T-helper 2 cell treated with Interferon-gamma antibody and Interleukin-4, amounts not matched to agents 5 μg/mL and 100 μg/mL, for 36 hours (primary cell): ENCODE measurements around the gene TMEM38B.
"Not testable (repeated sequence)": the region's sequence is repeated elsewhere in the genome, so short reads cannot be mapped to it uniquely, and the experiment has no call there.

ENCODE experiments used
- DNase-seq: peaks from one replicate; pipeline ENCODE4 v3.0.0; 2021; ENCODE audit warnings: low spot score
- H3K27ac Mint-ChIP-seq: one replicate; pipeline ENCODE4 v1.8.0; 2021; ENCODE audit warnings: mild to moderate bottlenecking, mixed read lengths
- H3K27me3 Mint-ChIP-seq: one replicate; pipeline ENCODE4 v1.8.0; 2021; ENCODE audit warnings: low read depth, mixed read lengths
- H3K36me3 Mint-ChIP-seq: one replicate; pipeline ENCODE4 v1.8.0; 2021; ENCODE audit warnings: low read depth, mixed read lengths
- H3K4me1 Mint-ChIP-seq: one replicate; pipeline ENCODE4 v1.8.0; 2021; ENCODE audit warnings: low read depth, mixed read lengths
- H3K4me3 Mint-ChIP-seq: one replicate; pipeline ENCODE4 v1.8.0; 2022; ENCODE audit warnings: mild to moderate bottlenecking, moderate library complexity, mixed read lengths
- H3K9me3 Mint-ChIP-seq: one replicate; pipeline ENCODE4 v1.8.0; 2021; ENCODE audit warnings: mixed read lengths

TMEM38B gene

DNA sequence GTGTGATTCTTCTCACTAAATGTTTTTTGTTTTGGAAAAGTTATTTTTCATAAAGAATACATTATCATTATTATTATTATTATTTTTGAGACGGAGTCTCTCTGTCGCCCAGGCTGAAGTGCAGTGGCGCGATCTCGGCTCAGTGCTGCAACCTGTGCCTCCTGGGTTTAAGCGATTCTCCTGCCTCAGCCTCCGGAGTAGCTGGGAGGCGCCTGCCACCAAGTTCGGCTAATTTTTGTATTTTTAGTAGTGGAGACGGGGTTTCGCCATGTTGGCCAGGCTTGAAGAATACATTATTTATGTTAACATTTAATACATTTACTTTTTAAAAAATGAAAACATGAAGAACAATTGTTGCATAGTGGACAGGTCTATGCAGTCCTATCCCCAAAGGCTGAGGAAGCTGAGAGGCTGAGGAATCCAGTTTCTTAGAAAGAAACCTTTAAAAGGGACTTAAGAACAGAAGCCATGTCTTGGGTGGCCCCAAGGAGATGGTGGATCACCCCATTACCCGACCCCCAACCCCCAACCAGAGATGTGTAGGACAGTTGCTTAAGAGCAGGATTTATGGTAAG, 2.0 kb downstream of the TMEM38B start:
- Mint-ChIP-seq H3K27ac (no peak overlapping the region), H3K4me1 (peaks cover 22% of the 10 kb centered on the region), H3K4me3 (no peak overlapping the region)

DNA sequence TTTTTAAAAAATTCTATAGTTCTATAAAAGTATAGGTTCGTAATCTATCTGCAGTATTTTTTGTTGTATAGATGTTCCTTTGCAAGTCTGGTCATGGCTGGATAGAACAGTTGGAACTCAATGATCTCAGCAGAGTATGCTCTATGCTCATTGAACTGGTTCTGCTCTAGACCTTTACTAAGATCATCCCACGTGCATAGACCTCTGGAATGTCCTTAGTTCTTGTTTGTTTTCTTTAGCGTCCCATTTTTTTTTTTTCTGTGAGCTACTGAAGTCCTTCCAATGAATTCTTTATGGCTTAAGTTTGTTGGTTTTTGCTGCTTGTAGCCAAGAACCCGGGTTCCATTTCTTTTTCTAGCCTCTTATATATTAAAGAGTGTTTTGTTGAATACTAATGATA, 3.5 kb downstream of the TMEM38B start:
- H3K27ac Mint-ChIP-seq = no peak overlapping the region
- H3K4me1 Mint-ChIP-seq = peaks cover 22% of the 10 kb centered on the region
- DNase-seq = no peak
- no peak overlapping the region for H3K4me3 Mint-ChIP-seq
- peaks cover 8% of the 10 kb centered on the region for H3K27me3 Mint-ChIP-seq
- H3K9me3 Mint-ChIP-seq = no peaks in the 10 kb centered on the region
- H3K36me3 Mint-ChIP-seq = no peaks in the 10 kb centered on the region

More for the DNA sequence above, 2.0 kb downstream of the TMEM38B start:
- no peaks in the 10 kb centered on the region for H3K36me3 Mint-ChIP-seq
- no peaks in the 10 kb centered on the region for H3K9me3 Mint-ChIP-seq
- peaks cover 14% of the 10 kb centered on the region for H3K27me3 Mint-ChIP-seq
- no peak for DNase-seq

DNA sequence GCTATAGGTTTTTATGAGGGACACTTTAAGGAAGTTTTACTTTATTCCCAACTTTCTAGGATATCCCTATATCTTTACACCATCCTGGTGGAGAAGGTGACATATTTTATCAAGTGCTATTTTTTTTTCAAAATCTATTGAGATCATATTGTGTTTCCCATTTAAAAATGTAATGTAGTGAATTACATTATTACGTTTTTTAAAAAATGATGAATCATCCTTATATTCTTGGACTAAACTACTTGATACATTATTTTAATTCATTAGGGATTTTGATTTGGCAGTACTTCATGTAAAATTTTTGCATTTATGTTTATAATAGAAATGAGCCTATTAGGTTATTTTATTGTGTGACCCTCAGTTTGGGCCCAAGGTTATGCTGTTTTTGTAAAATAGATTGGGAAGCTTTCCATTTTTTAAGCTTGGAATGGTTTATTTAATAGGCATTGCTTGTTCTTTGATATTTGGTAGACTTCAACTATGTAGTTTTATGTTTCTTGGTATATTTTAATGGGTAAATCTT, 4.1 kb downstream of the TMEM38B start:
- Mint-ChIP-seq H3K4me1 (peaks cover 21% of the 10 kb centered on the region), H3K27me3 (peaks cover 6% of the 10 kb centered on the region), H3K36me3 (no peaks in the 10 kb centered on the region), H3K27ac (no peak overlapping the region), H3K4me3 (no peak overlapping the region), H3K9me3 (no peaks in the 10 kb centered on the region)
- no peak for DNase-seq

DNA sequence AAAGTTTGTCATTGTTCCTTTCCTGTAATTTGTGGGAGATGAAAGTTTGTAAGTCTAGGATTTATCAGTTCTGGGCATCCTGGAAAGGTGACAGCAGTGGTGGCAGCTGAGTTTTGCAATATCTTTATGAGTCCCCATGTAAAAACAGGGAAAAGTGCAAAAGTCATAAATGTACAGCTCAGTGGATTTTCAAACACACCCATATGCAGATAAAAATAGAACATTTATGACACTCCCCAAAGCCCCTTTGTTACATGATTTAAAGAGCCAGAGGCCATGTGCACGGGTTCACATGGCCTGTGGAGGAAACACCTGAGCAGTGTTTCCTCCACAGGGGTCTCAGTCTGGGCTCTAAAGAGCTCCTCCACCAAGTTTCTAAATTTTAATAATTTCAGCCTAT, 6.3 kb downstream of the TMEM38B start:
- H3K36me3 Mint-ChIP-seq = no peaks in the 10 kb centered on the region
- no peaks in the 10 kb centered on the region for H3K27me3 Mint-ChIP-seq
- no peak for DNase-seq
- peaks cover 7% of the 10 kb centered on the region for H3K4me1 Mint-ChIP-seq
- H3K4me3 Mint-ChIP-seq = no peak overlapping the region
- H3K27ac Mint-ChIP-seq = no peak overlapping the region
- no peaks in the 10 kb centered on the region for H3K9me3 Mint-ChIP-seq

DNA sequence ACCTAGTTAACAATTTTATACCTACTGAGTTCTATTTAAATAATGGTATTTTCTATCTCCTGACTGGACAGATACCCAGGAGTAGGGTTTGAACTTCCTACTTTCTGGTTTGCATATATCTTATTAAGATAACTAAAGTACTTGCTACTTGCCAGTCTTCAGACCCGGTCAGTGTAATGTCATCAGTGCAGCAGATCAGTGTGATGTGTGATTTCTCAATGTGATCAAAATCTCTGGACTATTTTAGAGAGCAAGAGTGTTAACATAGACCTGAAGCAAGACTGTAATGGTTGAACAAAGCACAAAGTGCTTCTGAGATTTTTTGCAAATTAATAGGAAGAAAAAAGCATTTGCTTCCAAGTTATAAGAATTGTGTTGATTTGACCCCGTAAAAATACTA, 6.8 kb downstream of the TMEM38B start:
- H3K9me3 Mint-ChIP-seq = no peaks in the 10 kb centered on the region
- H3K4me1 Mint-ChIP-seq = peaks cover 5% of the 10 kb centered on the region
- peaks cover 1% of the 10 kb centered on the region for H3K36me3 Mint-ChIP-seq
- DNase-seq = no peak
- H3K27ac Mint-ChIP-seq = no peak overlapping the region
- H3K27me3 Mint-ChIP-seq = no peaks in the 10 kb centered on the region
- H3K4me3 Mint-ChIP-seq = no peak overlapping the region

DNA sequence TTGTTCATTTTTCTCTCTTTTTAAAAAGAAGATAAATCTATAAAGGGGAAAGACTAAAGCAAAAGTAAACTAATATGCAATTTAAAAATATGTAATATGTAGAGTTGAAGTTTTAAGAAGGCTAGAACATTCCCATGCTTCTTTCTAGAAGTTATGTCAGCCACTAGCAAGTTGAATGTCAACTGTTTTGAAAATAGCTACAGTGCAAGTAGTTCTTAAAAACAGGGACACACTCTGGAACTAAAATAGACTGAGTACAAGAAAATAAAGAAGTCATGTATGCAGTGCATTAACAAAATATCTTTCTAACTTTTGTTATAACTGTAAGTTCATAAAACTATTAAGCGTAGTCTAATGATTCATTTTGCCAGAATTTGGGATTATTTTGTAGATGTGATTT, 7.9 kb downstream of the TMEM38B start:
- H3K27ac Mint-ChIP-seq = no peak overlapping the region
- no peaks in the 10 kb centered on the region for H3K27me3 Mint-ChIP-seq
- DNase-seq = no peak
- H3K4me3 Mint-ChIP-seq = no peak overlapping the region
- peaks cover 3% of the 10 kb centered on the region for H3K36me3 Mint-ChIP-seq
- H3K9me3 Mint-ChIP-seq = no peaks in the 10 kb centered on the region
- peaks cover 4% of the 10 kb centered on the region for H3K4me1 Mint-ChIP-seq

DNA sequence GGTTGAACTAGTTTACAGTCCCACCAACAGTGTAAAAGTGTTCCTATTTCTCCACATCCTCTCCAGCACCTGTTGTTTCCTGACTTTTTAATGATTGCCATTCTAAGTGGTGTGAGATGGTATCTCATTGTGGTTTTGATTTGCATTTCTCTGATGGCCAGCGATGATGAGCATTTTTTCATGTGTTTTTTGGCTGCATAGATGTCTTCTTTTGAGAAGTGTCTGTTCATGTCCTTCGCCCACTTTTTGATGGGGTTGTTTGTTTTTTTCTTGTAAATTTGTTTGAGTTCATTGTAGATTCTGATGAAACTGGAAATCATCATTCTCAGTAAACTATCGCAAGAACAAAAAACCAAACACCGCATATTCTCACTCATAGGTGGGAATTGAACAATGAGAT, 9.3 kb downstream of the TMEM38B start:
- H3K4me1 Mint-ChIP-seq, H3K4me3 Mint-ChIP-seq, H3K36me3 Mint-ChIP-seq, DNase-seq, H3K27me3 Mint-ChIP-seq, H3K9me3 Mint-ChIP-seq, H3K27ac Mint-ChIP-seq: not testable (repeated sequence)

DNA sequence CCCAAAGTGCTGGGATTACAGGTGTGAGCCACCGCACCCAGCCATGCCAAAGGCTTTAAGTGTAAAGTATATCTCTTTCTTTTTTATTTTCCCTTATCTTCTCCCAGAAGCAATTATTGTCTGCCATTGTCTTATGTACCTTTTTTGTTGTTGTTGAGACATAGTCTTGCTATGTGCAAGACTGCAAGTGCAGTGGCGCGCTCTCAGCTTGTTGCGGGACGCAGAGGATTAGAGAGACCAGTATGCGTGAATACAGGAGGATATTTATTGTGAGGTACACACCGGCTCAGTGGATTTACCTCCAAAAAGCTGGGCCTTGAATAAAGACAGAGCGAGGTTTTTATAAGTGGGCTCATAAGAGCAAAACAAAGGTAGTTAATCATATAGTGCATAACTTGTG, 11.8 kb downstream of the TMEM38B start:
- Mint-ChIP-seq H3K9me3 (no peaks in the 10 kb centered on the region), H3K27ac (no peak overlapping the region), H3K36me3 (peaks cover 3% of the 10 kb centered on the region), H3K4me3 (no peak overlapping the region), H3K27me3 (no peaks in the 10 kb centered on the region), H3K4me1 (peaks cover 3% of the 10 kb centered on the region)
- no peak for DNase-seq

DNA sequence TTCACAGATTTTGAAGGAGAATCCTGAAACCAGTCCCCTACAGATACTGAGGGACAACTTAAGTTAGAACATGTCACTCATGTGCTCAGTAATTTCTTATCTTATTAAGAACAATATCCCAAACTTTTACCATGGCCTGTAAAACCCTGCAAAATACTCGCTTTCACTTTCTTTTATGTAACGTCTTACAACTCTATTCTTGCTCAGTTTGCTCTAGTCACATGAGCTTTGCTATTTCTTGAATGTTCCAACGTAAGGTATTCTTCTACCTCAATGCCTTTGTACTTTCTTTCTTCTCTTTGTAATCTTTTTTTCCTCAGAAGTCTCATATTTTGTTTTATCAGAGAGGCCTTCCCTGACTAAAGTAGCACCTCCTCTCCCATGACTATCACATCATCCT, 14.1 kb downstream of the TMEM38B start:
- H3K27ac Mint-ChIP-seq = peak overlapping the region; percentile 68
- H3K4me1 Mint-ChIP-seq = peaks cover 3% of the 10 kb centered on the region
- H3K27me3 Mint-ChIP-seq = no peaks in the 10 kb centered on the region
- H3K9me3 Mint-ChIP-seq = no peaks in the 10 kb centered on the region
- H3K4me3 Mint-ChIP-seq = peak overlapping the region; percentile 67
- peaks cover 3% of the 10 kb centered on the region for H3K36me3 Mint-ChIP-seq
- no peak for DNase-seq

DNA sequence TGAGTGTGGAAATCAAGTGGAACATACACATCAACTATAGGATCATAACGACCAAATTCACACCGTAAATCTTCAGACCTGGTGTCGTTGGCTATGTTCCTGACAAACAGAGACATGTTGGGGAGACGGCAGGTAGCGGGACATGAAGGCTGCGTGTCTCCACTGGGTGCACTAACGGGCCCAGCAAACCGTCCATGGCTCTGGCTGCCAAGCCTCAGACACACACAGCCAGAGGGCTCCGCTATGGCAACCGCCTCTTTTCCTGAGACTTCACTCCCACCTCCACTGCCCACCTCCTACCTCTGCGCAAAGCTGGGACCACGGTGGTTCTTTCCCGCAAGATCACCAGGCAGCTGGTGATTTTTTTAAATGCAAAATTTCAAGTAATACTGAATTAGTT, 16.3 kb downstream of the TMEM38B start:
- Mint-ChIP-seq H3K36me3 (peaks cover 3% of the 10 kb centered on the region), H3K4me3 (no peak overlapping the region), H3K27me3 (no peaks in the 10 kb centered on the region), H3K27ac (no peak overlapping the region), H3K9me3 (no peaks in the 10 kb centered on the region), H3K4me1 (peaks cover 3% of the 10 kb centered on the region)
- no peak for DNase-seq

DNA sequence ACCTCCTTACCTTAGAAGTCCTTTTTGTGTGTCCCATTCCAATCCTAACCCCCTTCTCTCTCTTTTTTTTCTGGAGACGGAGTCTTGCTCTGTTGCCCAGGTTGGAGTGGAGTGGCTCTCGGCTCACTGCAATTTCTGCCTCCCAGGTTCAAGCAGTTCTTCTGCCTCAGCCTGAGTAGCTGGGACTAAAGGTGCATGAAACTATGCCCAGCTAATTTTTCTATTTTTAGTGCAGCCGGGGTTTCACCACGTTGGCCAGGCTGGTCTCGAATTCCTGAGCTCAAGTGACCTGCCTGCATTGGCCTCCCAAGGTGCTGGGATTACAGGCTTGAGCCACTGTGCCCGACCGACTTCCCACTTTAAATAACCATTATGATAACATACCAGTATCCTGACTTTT, 17.5 kb downstream of the TMEM38B start:
- no peaks in the 10 kb centered on the region for H3K9me3 Mint-ChIP-seq
- peaks cover 3% of the 10 kb centered on the region for H3K4me1 Mint-ChIP-seq
- DNase-seq = no peak
- H3K27ac Mint-ChIP-seq = no peak overlapping the region
- no peak overlapping the region for H3K4me3 Mint-ChIP-seq
- H3K27me3 Mint-ChIP-seq = no peaks in the 10 kb centered on the region
- H3K36me3 Mint-ChIP-seq = no peaks in the 10 kb centered on the region

DNA sequence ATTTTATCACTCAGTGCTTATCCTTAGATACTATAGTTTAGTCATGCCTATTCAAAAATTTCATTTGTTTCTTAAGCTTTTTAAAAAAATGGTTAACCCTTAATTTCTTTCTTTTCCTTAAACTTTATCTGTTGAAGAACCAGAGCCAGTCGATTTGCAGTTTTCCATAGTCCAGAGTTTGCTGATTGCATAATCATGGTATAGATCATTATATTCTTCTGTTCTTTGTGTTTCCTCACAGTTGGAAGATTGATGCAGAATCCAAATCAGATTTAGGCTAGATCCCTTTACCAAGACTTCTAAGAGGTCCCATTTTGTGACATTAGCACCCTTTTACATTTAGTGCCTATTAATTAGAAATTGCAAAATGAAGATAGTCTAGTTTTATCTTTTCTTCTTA, 18.0 kb downstream of the TMEM38B start:
- H3K9me3 Mint-ChIP-seq = no peaks in the 10 kb centered on the region
- no peaks in the 10 kb centered on the region for H3K36me3 Mint-ChIP-seq
- no peak overlapping the region for H3K4me3 Mint-ChIP-seq
- no peak for DNase-seq
- H3K27me3 Mint-ChIP-seq = no peaks in the 10 kb centered on the region
- no peak overlapping the region for H3K27ac Mint-ChIP-seq
- peaks cover 3% of the 10 kb centered on the region for H3K4me1 Mint-ChIP-seq

DNA sequence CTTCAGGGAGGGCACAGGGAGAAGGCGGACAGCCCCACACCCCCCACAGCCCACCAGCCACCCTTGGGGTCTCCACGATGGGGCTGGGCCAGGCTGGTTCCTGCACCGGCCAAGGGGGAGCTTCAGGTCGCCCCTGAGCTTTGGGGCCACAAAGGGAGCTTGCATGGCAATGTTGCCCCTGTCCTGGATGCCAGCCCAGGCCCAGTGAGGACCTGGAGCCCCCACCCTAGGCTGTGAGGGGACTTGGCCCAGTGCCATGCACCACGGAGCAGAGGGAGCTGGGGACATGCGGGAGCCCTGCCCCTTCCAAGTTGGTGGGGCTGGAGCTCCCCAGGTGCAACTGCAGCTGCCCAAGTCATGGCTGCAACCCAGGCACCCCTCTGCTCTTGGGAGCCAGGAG, 18.4 kb downstream of the TMEM38B start:
- Mint-ChIP-seq H3K27ac (no peak overlapping the region), H3K9me3 (no peaks in the 10 kb centered on the region), H3K27me3 (no peaks in the 10 kb centered on the region), H3K4me1 (peaks cover 3% of the 10 kb centered on the region), H3K4me3 (no peak overlapping the region), H3K36me3 (no peaks in the 10 kb centered on the region)
- DNase-seq = no peak

DNA sequence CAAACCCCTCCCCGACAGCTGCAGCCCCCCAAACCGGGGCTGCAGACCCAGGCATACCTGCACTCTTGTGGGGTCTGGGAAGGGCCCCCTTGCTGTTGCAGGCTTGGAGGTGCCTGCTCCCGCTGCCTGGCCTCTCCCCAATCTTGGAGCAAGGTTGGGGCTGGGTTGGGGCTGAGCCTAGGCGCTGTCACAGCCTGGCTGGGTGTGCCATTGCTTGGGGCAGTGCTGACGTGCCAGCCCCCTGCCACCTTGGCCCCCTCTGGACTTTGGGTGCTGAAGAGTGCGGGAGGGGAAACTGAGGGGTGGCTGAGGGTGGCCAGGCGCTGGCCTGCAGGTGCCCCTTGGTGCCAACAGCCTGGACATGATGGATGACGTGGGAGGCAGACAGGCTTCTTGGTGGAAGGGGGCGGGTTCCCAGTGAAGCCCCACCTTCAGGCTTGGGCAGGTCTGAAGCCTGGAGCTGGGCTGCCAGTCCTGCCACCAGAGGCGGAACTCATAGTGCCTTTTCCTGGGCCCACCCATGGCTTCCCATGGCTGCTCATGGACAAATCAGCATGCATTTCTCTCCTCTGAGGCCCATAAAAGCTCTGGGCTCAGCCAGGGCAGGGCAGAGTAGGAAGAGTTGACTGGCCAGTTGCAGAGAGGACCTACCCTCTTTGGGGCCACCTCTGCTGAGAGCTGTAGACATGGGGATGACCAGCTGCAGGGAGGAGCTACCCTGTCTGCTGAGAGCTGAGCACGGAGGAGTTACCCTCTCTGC, 19.1 kb downstream of the TMEM38B start:
- DNase-seq = no peak
- Mint-ChIP-seq H3K9me3 (no peaks in the 10 kb centered on the region), H3K4me3 (no peak overlapping the region), H3K27me3 (no peaks in the 10 kb centered on the region), H3K27ac (no peak overlapping the region), H3K36me3 (no peaks in the 10 kb centered on the region), H3K4me1 (peaks cover 2% of the 10 kb centered on the region)

DNA sequence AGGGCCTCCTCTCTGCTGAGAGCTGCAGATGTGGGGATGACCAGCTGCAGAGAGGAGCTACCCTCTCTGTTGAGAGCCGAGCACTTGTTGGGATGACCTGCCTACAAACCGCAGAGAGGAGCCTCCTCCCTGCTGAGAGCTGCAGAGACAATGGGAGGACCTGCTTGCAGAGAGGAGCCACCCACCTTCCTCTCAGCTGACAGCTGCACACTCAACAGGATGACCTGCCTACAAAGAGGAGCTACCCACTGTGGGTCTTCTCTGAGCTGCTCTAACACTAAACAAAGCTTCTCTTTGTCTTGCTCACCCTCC, 19.6 kb downstream of the TMEM38B start:
- Mint-ChIP-seq H3K4me1 (no peaks in the 10 kb centered on the region), H3K36me3 (no peaks in the 10 kb centered on the region)

More for the DNA sequence above, 19.6 kb downstream of the TMEM38B start:
- no peaks in the 10 kb centered on the region for H3K9me3 Mint-ChIP-seq
- no peak overlapping the region for H3K4me3 Mint-ChIP-seq
- H3K27ac Mint-ChIP-seq = no peak overlapping the region
- no peaks in the 10 kb centered on the region for H3K27me3 Mint-ChIP-seq
- DNase-seq = no peak
